GM23248 (cell line): ENCODE measurements around the gene AFF3.

Experiments used
- EZH2 ChIP-seq: fragments of 200-600 bp; sonication (generic); IDR thresholded peaks from 2 replicates; pipeline ENCODE4 v1.6.1; 2018; ENCODE audit warnings: antibody characterized with exemption, mild to moderate bottlenecking; ENCODE audit not compliant: insufficient read depth, poor library complexity, severe bottlenecking
- EZH2phosphoT487 ChIP-seq: fragments of 200-600 bp; sonication (generic); IDR thresholded peaks from 2 replicates; pipeline ENCODE4 v1.6.1; 2018; ENCODE audit warnings: antibody characterized with exemption, moderate library complexity, mild to moderate bottlenecking, low read depth; ENCODE audit not compliant: insufficient read depth

DNA sequence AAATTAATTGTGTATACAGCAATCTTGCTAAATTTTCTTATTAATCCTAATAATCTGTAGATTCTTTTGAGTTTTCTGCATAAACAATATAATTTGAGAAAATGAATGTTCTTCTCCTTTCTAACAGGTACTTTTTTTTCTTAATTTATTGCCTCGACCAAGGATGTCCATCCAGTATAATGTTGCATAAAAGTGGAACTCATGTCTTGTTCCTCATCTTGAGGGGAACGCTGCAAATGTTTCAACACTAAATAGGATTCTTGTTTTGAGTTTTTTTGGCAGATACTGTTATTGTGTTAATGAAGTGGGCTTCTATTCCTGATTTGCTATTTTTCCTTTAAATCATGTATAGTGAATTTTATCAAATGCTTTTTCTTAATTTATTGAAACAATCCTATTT, 408.2 kb downstream of the AFF3 start:
- no peak for TF ChIP-seq EZH2
- no peak for TF ChIP-seq EZH2phosphoT487
